Measurements from ENCODE around the gene INO80E. TPM values are rescaled to one million over a fixed set of nuclear protein-coding genes. Genes with fewer than 3 reads are reported as not detected.

INO80E gene
- total RNA-seq, 1 experiment from 2014 or later, result 104 TPM

GRCh38 chr16:29974291-29975133, 21.5 kb upstream of the INO80E start:
- no peak for ATAC-seq
- no TSS peak for BruUV-seq (replicated peaks)

GRCh38 chr16:29975134-29975538, 20.9 kb upstream of the INO80E start:
- Histone ChIP-seq H3K36me3 (ENCODE audit: control insufficient read depth, insufficient read depth, low read length) (peaks cover 10% of the 10 kb centered on the region), H3K27ac (ENCODE audit: low read length) (peak overlapping the region; percentile 88), H3K4me3 (ENCODE audit: low read depth in 2 of 2, low read length in 2 of 2) (peak overlapping the region; percentile 71 to 96), H3K27me3 (ENCODE audit: control insufficient read depth, insufficient read depth, low read length) (no peaks in the 10 kb centered on the region), H3K9me3 (ENCODE audit: control insufficient read depth, insufficient read depth, low read depth, low read length) (no peaks in the 10 kb centered on the region), H3K4me1 (ENCODE audit: control insufficient read depth, insufficient read depth, low read length) (peaks cover 19% of the 10 kb centered on the region)
- in situ Hi-C loops (cut with HindIII; ENCODE audit: low pct_unique_long_range_greater_than_20kb, low sequenced_read_pairs), result no loop called here
- POLR2A ChIA-PET, result interaction anchor here (0.6 to 1.1 kb wide), 2 partner anchors 30 to 49 kb away, joined by 3 to 4 read pairs; partner anchors contain the start of gene KCTD13
- CTCF ChIA-PET, result interaction anchor here (0.6 kb wide), 1 partner anchor 43 kb away, joined by 3 read pairs; no protein-coding TSS in a partner anchor
- intact Hi-C loops (cut with micrococcal nuclease; ENCODE audit: unreplicated experiment), result no loop called here
- no peak for ATAC-seq
- no peak for DNase-seq (ENCODE audit: low read depth, low spot score)
- no peak for TF ChIP-seq TCF7L2 (IDR thresholded peaks at IDR 0.05; ENCODE audit: low read depth, low read length)
- TF ChIP-seq POLR2AphosphoS5 (IDR thresholded peaks at IDR 0.05; ENCODE audit: low read depth, low read length), result no peak
- TF ChIP-seq SIN3A (IDR thresholded peaks at IDR 0.05; ENCODE audit: borderline replicate concordance, insufficient read depth, low read depth, low read length), result no peak
- no peak for TF ChIP-seq REST (IDR thresholded peaks at IDR 0.05; ENCODE audit: insufficient read depth in 1 of 2, low read depth in 2 of 2, low read length in 1 of 2)
- no peak for TF ChIP-seq CTCF (IDR thresholded peaks at IDR 0.05)
- no TSS peak for BruUV-seq (replicated peaks)

More at GRCh38 chr16:29974291-29975133, 21.5 kb upstream of the INO80E start:
- Histone ChIP-seq H3K4me3 (ENCODE audit: low read depth in 2 of 2, low read length in 2 of 2) (peak overlapping the region; percentile 71 to 96), H3K4me1 (ENCODE audit: control insufficient read depth, insufficient read depth, low read length) (peaks cover 19% of the 10 kb centered on the region), H3K27ac (ENCODE audit: low read length) (peak overlapping the region; percentile 88), H3K27me3 (ENCODE audit: control insufficient read depth, insufficient read depth, low read length) (no peaks in the 10 kb centered on the region), H3K36me3 (ENCODE audit: control insufficient read depth, insufficient read depth, low read length) (peaks cover 8% of the 10 kb centered on the region), H3K9me3 (ENCODE audit: control insufficient read depth, insufficient read depth, low read depth, low read length) (no peaks in the 10 kb centered on the region)
- intact Hi-C loops (cut with micrococcal nuclease; ENCODE audit: unreplicated experiment), result no loop called here
- ChIA-PET POLR2A (interaction anchor here (0.6 to 1.1 kb wide), 2 partner anchors 29 to 48 kb away, joined by 3 to 4 read pairs; partner anchors contain the start of gene KCTD13), CTCF (no interaction called here)
- DNase-seq (ENCODE audit: low read depth, low spot score), result no peak
- no peak for TF ChIP-seq CTCF (IDR thresholded peaks at IDR 0.05)
- no peak for TF ChIP-seq TCF7L2 (IDR thresholded peaks at IDR 0.05; ENCODE audit: low read depth, low read length)
- in situ Hi-C loops (cut with HindIII; ENCODE audit: low pct_unique_long_range_greater_than_20kb, low sequenced_read_pairs), result no loop called here
